Esophagus muscularis mucosa (tissue), 3 donors: Measurements from ENCODE around the gene MELTF.

Experiments used
- POLR2A ChIP-seq: fragments of 450-650 bp; IDR thresholded peaks from one replicate; pipeline ENCODE4 v1.6.1; 2017; ENCODE audit warnings: antibody characterized with exemption, moderate library complexity, mild to moderate bottlenecking, low read depth
- POLR2AphosphoS5 ChIP-seq, 2 donors: sonication (generic); formaldehyde crosslinking; IDR thresholded peaks; one replicate each; pipeline ENCODE4 v1.6.1; 2017; ENCODE audit warnings: antibody characterized with exemption in 2 of 2
- TF ChIP-seq, protein P1 (sequence below), 3 experiments: fragments of 200-600 bp in 2 of 3; fragments of 450-650 bp in 1 of 3; sonication (generic) in 2 of 3; IDR thresholded peaks; one replicate each; pipeline ENCODE4 v1.5.1; 2017 to 2019; ENCODE audit warnings: antibody characterized with exemption in 3 of 3, mild to moderate bottlenecking in 2 of 3, moderate library complexity in 1 of 3

DNA sequence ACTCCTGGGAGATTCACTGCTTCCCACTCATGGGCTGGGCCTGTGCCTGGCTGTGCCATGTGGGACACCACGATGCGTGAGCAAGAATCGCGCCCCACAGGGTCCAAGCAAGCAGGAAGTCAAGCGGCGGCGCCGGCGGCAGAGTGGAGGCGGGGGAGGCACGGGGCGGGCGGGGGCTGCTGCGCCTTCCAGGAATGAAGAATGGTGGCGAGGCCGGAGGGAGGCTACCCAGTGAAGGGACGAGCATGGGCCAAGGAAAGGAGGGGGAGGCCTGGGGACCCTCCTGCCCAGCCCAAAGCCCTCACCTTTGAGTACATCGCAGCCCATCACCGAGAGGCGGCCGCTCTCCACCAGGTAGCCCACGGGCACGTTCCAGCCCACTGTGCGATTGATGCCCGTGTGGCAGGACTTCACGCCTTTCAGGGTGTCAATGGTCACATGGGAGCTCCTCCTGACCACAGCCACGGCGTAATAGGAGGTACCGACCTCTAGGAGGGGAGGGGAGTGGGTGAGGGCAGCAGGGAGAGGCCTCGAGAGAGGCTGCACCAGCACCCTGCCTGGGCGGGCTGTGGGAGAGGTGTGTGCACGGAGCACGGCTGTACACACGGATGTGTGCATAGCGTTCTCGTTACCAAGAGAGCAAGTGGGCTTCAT lies 5.5 kb downstream of the MELTF start:
- no peak for TF ChIP-seq POLR2AphosphoS5 (IDR thresholded peaks at IDR 0.05)
- TF ChIP-seq, protein P1, sequence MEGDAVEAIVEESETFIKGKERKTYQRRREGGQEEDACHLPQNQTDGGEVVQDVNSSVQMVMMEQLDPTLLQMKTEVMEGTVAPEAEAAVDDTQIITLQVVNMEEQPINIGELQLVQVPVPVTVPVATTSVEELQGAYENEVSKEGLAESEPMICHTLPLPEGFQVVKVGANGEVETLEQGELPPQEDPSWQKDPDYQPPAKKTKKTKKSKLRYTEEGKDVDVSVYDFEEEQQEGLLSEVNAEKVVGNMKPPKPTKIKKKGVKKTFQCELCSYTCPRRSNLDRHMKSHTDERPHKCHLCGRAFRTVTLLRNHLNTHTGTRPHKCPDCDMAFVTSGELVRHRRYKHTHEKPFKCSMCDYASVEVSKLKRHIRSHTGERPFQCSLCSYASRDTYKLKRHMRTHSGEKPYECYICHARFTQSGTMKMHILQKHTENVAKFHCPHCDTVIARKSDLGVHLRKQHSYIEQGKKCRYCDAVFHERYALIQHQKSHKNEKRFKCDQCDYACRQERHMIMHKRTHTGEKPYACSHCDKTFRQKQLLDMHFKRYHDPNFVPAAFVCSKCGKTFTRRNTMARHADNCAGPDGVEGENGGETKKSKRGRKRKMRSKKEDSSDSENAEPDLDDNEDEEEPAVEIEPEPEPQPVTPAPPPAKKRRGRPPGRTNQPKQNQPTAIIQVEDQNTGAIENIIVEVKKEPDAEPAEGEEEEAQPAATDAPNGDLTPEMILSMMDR (IDR thresholded peaks at IDR 0.05): no peak
- no peak for TF ChIP-seq POLR2A
